Measurements from ENCODE around the gene USP9Y. TPM values are rescaled to one million over a fixed set of nuclear protein-coding genes. Genes with fewer than 3 reads are reported as not detected.

Gene USP9Y
- total RNA-seq, 1 donor from 2014 or later = 20.7 TPM

GRCh38 chrY:12744091-12744490 is 43.1 kb downstream of the USP9Y start:
- no peak for ATAC-seq (ENCODE audit: poor library complexity)
- no peak for DNase-seq
- intact Hi-C loops (cut with DNase I) = no loop called here

GRCh38 chrY:12749293-12749692 is 48.3 kb downstream of the USP9Y start:
- ATAC-seq (ENCODE audit: poor library complexity) (no peak), DNase-seq (no peak)
- intact Hi-C loops (cut with DNase I) = no loop called here

- ATAC-seq (ENCODE audit: poor library complexity) = no peak
- intact Hi-C loops (cut with DNase I) = no loop called here
- DNase-seq = no peak
Observed at GRCh38 chrY:12752856-12753255, 51.8 kb downstream of the USP9Y start.

- intact Hi-C loops (cut with DNase I) = no loop called here
Observed at GRCh38 chrY:12756021-12756420, 55.0 kb downstream of the USP9Y start.

GRCh38 chrY:12765976-12766375 is 64.9 kb downstream of the USP9Y start:
- DNase-seq = no peak
- ATAC-seq (ENCODE audit: poor library complexity) = no peak

More at GRCh38 chrY:12756021-12756420, 55.0 kb downstream of the USP9Y start:
- ATAC-seq (ENCODE audit: poor library complexity) = no peak
- no peak for DNase-seq

GRCh38 chrY:12784521-12784920 is 83.5 kb downstream of the USP9Y start:
- ATAC-seq (ENCODE audit: poor library complexity) = no peak

More at GRCh38 chrY:12765976-12766375, 64.9 kb downstream of the USP9Y start:
- intact Hi-C loops (cut with DNase I) = no loop called here

GRCh38 chrY:12793999-12794398 is 93.0 kb downstream of the USP9Y start:
- no peak for DNase-seq
- intact Hi-C loops (cut with DNase I) = no loop called here
- ATAC-seq (ENCODE audit: poor library complexity) = no peak

More at GRCh38 chrY:12784521-12784920, 83.5 kb downstream of the USP9Y start:
- intact Hi-C loops (cut with DNase I) = no loop called here
- DNase-seq = no peak

GRCh38 chrY:12808046-12808445 is 107.0 kb downstream of the USP9Y start:
- intact Hi-C loops (cut with DNase I) = no loop called here
- no peak for DNase-seq
- ATAC-seq (ENCODE audit: poor library complexity) = no peak

GRCh38 chrY:12809034-12809433 is 108.0 kb downstream of the USP9Y start:
- ATAC-seq (ENCODE audit: poor library complexity) = no peak
- intact Hi-C loops (cut with DNase I) = no loop called here
- no peak for DNase-seq

- DNase-seq (no peak), ATAC-seq (ENCODE audit: poor library complexity) (no peak)
- intact Hi-C loops (cut with DNase I) = no loop called here
Observed at GRCh38 chrY:12823408-12823807, 122.4 kb downstream of the USP9Y start.

- intact Hi-C loops (cut with DNase I) = no loop called here
- DNase-seq (no peak), ATAC-seq (ENCODE audit: poor library complexity) (no peak)
Observed at GRCh38 chrY:12826791-12827190, 125.8 kb downstream of the USP9Y start.

GRCh38 chrY:12833284-12833683 is 132.3 kb downstream of the USP9Y start:
- ATAC-seq (ENCODE audit: poor library complexity) = no peak
- intact Hi-C loops (cut with DNase I) = no loop called here
- no peak for DNase-seq

GRCh38 chrY:12837550-12837949 is 136.5 kb downstream of the USP9Y start:
- intact Hi-C loops (cut with DNase I) = no loop called here
- ATAC-seq (ENCODE audit: poor library complexity) (no peak), DNase-seq (no peak)

- DNase-seq (no peak), ATAC-seq (ENCODE audit: poor library complexity) (no peak)
- intact Hi-C loops (cut with DNase I) = no loop called here
Observed at GRCh38 chrY:12841368-12841767, 140.3 kb downstream of the USP9Y start.

- ATAC-seq (ENCODE audit: poor library complexity) (no peak), DNase-seq (no peak)
- intact Hi-C loops (cut with DNase I) = no loop called here
Observed at GRCh38 chrY:12846793-12847192, 145.8 kb downstream of the USP9Y start.

- intact Hi-C loops (cut with DNase I) = no loop called here
- no peak for ATAC-seq (ENCODE audit: poor library complexity)
- no peak for DNase-seq
Observed at GRCh38 chrY:12855791-12856275, 154.8 kb downstream of the USP9Y start.

- intact Hi-C loops (cut with DNase I) = no loop called here
- ATAC-seq (ENCODE audit: poor library complexity) = no peak
- no peak for DNase-seq
Observed at GRCh38 chrY:12867960-12868359, 166.9 kb downstream of the USP9Y start.

GRCh38 chrY:12896973-12897372 is 195.9 kb downstream of the USP9Y start:
- ATAC-seq (ENCODE audit: poor library complexity) (no peak), DNase-seq (no peak)
- intact Hi-C loops (cut with DNase I) = no loop called here

GRCh38 chrY:12898604-12899003 is 197.6 kb downstream of the USP9Y start:
- ATAC-seq (ENCODE audit: poor library complexity) (no peak), DNase-seq (no peak)
- intact Hi-C loops (cut with DNase I) = no loop called here

- ATAC-seq (ENCODE audit: poor library complexity) = peak; percentile 99
- intact Hi-C loops (cut with DNase I) = no loop called here
- DNase-seq = peak; percentile 88
Observed at GRCh38 chrY:12904618-12905516, 203.8 kb downstream of the USP9Y start, which contains the start of gene DDX3Y. Gene DDX3Y (plus strand): TSS chrY:12904868. CDS start chrY:12904937, 69 bp downstream.
